ENCODE data around the gene CNTNAP2.

The CNTNAP2 gene

GRCh38 chr7:146922782-146923181 is 806.2 kb downstream of the CNTNAP2 start:
- Histone ChIP-seq H3K36me3 (no peaks in the 10 kb centered on the region), H3K4me3 (ENCODE audit: low read depth, low read length) (no peak overlapping the region), H3K4me1 (no peaks in the 10 kb centered on the region), H3K27me3 (no peaks in the 10 kb centered on the region), H3K9me3 (no peaks in the 10 kb centered on the region)
- TF ChIP-seq CTCF (IDR thresholded peaks at IDR 0.05; ENCODE audit: low read depth, low read length), result no peak
- DNase-seq, result no peak

GRCh38 chr7:146926841-146927240 is 810.2 kb downstream of the CNTNAP2 start:
- no peaks in the 10 kb centered on the region for H3K9me3 ChIP-seq
- no peaks in the 10 kb centered on the region for H3K4me1 ChIP-seq
- no peaks in the 10 kb centered on the region for H3K27me3 ChIP-seq
- DNase-seq, result no peak
- H3K36me3 ChIP-seq, result no peaks in the 10 kb centered on the region
- no peak overlapping the region for H3K4me3 ChIP-seq (ENCODE audit: low read depth, low read length)
- no peak for TF ChIP-seq CTCF (IDR thresholded peaks at IDR 0.05; ENCODE audit: low read depth, low read length)

- Histone ChIP-seq H3K4me3 (ENCODE audit: low read depth, low read length) (no peak overlapping the region), H3K36me3 (no peaks in the 10 kb centered on the region), H3K9me3 (no peaks in the 10 kb centered on the region), H3K4me1 (no peaks in the 10 kb centered on the region), H3K27me3 (no peaks in the 10 kb centered on the region)
- TF ChIP-seq CTCF (IDR thresholded peaks at IDR 0.05; ENCODE audit: low read depth, low read length), result no peak
- DNase-seq, result no peak
Measured at GRCh38 chr7:146937836-146938235, 821.2 kb downstream of the CNTNAP2 start.

- no peak for TF ChIP-seq CTCF (IDR thresholded peaks at IDR 0.05; ENCODE audit: low read depth, low read length)
Measured at GRCh38 chr7:146943483-146943882, 826.9 kb downstream of the CNTNAP2 start.

GRCh38 chr7:146948703-146949102 is 832.1 kb downstream of the CNTNAP2 start:
- Histone ChIP-seq H3K36me3 (no peaks in the 10 kb centered on the region), H3K27me3 (no peaks in the 10 kb centered on the region), H3K9me3 (no peaks in the 10 kb centered on the region), H3K4me3 (ENCODE audit: low read depth, low read length) (no peak overlapping the region), H3K4me1 (no peaks in the 10 kb centered on the region; the same call in 1 of the 2 replicates)
- no peak for TF ChIP-seq CTCF (IDR thresholded peaks at IDR 0.05; ENCODE audit: low read depth, low read length)
- no peak for DNase-seq

More at GRCh38 chr7:146943483-146943882, 826.9 kb downstream of the CNTNAP2 start:
- no peaks in the 10 kb centered on the region for H3K36me3 ChIP-seq
- no peaks in the 10 kb centered on the region for H3K27me3 ChIP-seq
- H3K4me1 ChIP-seq, result no peaks in the 10 kb centered on the region; the same call in 1 of the 2 replicates
- H3K9me3 ChIP-seq, result no peaks in the 10 kb centered on the region
- H3K4me3 ChIP-seq (ENCODE audit: low read depth, low read length), result no peak overlapping the region
- DNase-seq, result no peak

- DNase-seq, result no peak
- Histone ChIP-seq H3K4me1 (no peaks in the 10 kb centered on the region), H3K36me3 (no peaks in the 10 kb centered on the region), H3K27me3 (no peaks in the 10 kb centered on the region), H3K4me3 (ENCODE audit: low read depth, low read length) (no peak overlapping the region), H3K9me3 (no peaks in the 10 kb centered on the region)
- no peak for TF ChIP-seq CTCF (IDR thresholded peaks at IDR 0.05; ENCODE audit: low read depth, low read length)
Measured at GRCh38 chr7:146956321-146956720, 839.7 kb downstream of the CNTNAP2 start.
